BLaER1 (cell line): Measurements from ENCODE around the gene MMEL1.

Source experiments
- H3K27ac ChIP-seq: shearing (Covaris generic); formaldehyde crosslinking; 2 replicates; pipeline ENCODE4 v1.8.1; 2022
- H3K27me3 ChIP-seq: shearing (Covaris generic); formaldehyde crosslinking; 2 replicates; pipeline ENCODE4 v1.8.1; 2022
- H3K36me3 ChIP-seq: shearing (Covaris generic); formaldehyde crosslinking; 2 replicates; pipeline ENCODE4 v1.8.1; 2022
- H3K4me1 ChIP-seq: shearing (Covaris generic); formaldehyde crosslinking; 2 replicates; pipeline ENCODE4 v1.8.1; 2022
- H3K4me2 ChIP-seq: shearing (Covaris generic); formaldehyde crosslinking; 2 replicates; pipeline ENCODE4 v1.8.1; 2022
- H3K4me3 ChIP-seq: shearing (Covaris generic); formaldehyde crosslinking; 2 replicates; pipeline ENCODE4 v1.8.1; 2022
- H3K9ac ChIP-seq: shearing (Covaris generic); formaldehyde crosslinking; 2 replicates; pipeline ENCODE4 v1.8.1; 2022
- H3K9me3 ChIP-seq: shearing (Covaris generic); formaldehyde crosslinking; 2 replicates; pipeline ENCODE4 v1.8.1; 2022
- H4K20me1 ChIP-seq: shearing (Covaris generic); formaldehyde crosslinking; 2 replicates; pipeline ENCODE4 v1.8.1; 2022
- Cebpa-rat ChIP-seq: shearing (Covaris generic); IDR thresholded peaks from 2 replicates; pipeline ENCODE4 v1.8.1; 2022

The MMEL1 gene

DNA sequence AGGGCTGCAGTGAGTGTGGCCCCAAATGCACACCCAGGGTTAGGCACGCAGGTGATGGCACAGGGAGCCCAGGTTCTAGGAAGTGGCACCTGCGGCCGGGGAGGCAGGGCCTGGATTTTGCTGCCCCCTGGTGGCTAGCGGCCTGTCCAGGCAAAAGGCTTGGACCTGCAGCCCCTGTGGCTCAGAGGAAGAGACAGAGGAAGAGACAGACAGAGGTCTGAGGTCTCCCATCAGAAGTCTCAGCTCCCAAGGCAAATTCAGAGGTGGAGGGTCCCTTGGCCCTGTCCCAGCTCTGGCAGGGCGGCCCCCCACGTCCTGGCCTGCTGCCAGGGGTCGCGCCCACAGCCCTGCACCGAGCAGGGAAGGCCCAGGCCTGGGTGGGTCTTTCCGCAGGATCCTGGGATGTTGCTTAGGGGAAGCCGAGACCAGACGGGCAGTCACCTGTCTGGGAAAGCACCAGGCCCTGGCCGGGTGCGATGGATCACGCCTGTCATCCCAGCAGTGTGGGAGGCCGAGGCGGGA lies 84.7 kb downstream of the MMEL1 start:
- Histone ChIP-seq H3K9me3 (no peaks in the 10 kb centered on the region), H4K20me1 (no peaks in the 10 kb centered on the region), H3K4me2 (peak overlapping the region; percentile 88), H3K4me3 (peak overlapping the region; percentile 67), H3K27ac (peak overlapping the region; percentile 94), H3K27me3 (no peaks in the 10 kb centered on the region), H3K4me1 (peaks cover 95% of the 10 kb centered on the region), H3K9ac (peak overlapping the region; percentile 72), H3K36me3 (no peaks in the 10 kb centered on the region)
- TF ChIP-seq Cebpa-rat, result no peak

DNA sequence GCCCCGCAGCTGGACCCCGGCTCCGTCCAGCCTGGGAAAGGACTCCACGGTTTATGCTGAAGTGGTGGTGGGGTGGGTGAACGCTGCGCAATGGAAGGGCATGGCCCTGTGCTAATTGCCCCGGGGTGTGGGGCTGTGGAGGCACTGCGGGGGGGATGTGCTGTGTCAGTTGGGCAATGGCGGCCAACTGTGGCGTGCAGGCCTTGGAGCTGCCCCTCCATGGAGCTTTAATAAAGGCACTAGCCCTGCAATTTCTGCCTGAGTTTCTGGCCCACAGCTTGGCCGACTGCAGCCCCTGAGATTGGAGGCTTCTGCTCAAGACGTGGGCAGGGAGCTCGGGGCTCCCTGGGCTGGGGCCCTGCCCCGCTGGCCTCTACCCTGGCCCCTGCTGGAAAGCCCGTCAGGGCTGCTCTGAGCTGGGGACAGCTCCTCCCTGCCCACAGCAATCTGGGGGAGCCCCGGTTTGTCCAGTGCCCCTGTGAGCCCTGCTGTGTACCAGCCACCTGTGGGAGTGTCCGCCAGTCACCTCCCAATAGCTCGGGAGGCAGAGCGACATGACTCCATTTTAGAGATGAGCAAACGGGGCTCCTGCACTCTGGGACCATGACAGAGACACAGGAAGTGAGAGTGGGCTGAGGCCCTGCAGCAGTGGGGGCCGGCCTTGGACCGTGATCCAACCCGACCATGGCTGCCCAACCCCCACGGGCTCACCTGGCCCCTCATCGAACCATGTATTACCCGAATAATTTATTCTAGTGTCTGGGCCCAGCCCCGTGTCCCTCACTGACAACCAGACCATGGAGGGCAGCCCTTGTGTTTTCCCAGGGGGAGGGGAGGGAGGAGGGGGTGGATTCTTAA lies 85.4 kb downstream of the MMEL1 start:
- Histone ChIP-seq H3K9me3 (no peaks in the 10 kb centered on the region), H3K4me3 (peak overlapping the region; percentile 67), H4K20me1 (no peaks in the 10 kb centered on the region), H3K36me3 (no peaks in the 10 kb centered on the region), H3K4me2 (peak overlapping the region; percentile 88), H3K27me3 (no peaks in the 10 kb centered on the region), H3K9ac (peak overlapping the region; percentile 70), H3K27ac (peak overlapping the region; percentile 94), H3K4me1 (peaks cover 96% of the 10 kb centered on the region)
- no peak for TF ChIP-seq Cebpa-rat

DNA sequence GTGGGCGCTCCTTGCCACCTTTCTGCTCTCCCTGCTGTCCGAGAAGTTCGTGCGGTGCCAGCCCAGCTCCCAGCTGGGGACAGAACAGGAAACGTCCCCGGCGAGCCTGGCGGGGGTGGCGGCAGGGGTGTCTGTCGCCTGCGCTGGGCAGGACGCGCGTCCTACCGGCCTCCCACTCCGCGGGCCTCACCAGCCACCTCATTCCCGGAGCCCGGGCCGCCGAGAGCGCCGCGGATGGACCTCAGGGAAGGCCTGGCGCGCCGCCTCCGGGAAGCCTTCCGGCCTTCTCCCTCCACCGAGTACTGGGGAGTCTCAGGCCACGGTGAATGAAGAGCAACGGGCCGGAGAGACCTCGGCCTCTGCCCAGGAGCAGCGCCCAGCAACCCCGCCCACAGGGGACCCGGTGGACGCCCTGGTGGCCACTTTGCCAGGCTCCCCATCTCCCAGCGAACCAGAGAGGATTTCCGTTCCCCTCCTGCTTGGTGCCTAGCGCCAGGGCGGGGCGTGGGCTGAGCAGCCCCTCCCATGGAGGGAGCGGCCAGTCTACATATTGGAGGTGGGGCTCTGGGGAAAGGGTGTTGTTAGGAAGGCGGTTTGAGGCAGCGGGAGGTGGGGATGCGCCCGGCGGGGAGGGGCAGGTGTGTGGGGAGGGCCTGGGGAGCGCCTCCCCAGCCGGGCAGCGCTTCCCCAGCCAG lies 86.2 kb downstream of the MMEL1 start:
- H3K4me3 ChIP-seq, result peak overlapping the region; percentile 67
- H3K4me2 ChIP-seq, result peak overlapping the region; percentile 88
- no peaks in the 10 kb centered on the region for H4K20me1 ChIP-seq
- peak overlapping the region; percentile 94 for H3K27ac ChIP-seq
- H3K4me1 ChIP-seq, result peaks cover 96% of the 10 kb centered on the region
- no peaks in the 10 kb centered on the region for H3K27me3 ChIP-seq
- H3K9ac ChIP-seq, result peak overlapping the region; percentile 70
- H3K9me3 ChIP-seq, result no peaks in the 10 kb centered on the region
- no peak for TF ChIP-seq Cebpa-rat
- no peaks in the 10 kb centered on the region for H3K36me3 ChIP-seq

DNA sequence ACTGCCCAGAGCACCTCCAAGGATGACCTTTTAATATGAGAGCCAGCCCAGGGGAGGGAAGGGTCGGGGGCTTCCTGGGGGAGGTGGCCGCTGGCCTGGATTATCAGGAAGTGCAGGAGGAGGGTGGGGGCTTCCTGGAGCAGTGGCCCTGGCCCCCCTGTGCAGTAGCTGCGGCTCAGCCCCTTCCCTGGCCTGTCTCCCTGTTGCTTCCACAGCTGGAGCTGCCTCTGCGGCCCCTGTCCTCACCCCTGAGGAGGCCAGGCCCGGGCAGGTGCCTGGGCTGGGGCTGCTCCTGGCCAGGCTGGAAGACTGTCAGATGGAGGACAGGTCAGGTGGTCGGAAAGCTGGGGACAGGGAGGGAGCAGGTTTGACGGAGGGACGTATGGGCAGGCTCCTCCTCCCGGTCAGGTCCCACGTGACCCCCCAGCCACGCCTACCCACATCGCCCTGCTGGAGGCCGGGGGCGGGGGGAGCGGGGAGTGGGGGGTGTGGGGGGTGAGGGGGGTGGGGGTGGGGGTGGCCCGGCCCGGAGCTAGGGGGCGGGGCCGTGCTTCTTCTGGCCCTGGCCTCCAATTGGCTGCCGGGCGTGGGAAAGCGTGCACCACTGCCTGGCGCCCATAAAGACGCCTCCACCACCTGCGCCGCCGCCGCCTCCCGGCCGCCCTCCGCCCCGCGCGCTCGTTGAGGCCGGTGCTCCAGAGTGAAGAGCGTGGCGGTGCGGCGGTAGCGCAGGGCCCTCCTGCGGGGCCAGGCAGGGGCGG lies 86.9 kb downstream of the MMEL1 start:
- H3K9me3 ChIP-seq, result no peaks in the 10 kb centered on the region
- H3K27me3 ChIP-seq, result no peaks in the 10 kb centered on the region
- peak overlapping the region; percentile 94 for H3K27ac ChIP-seq
- H3K36me3 ChIP-seq, result no peaks in the 10 kb centered on the region
- H3K4me2 ChIP-seq, result peak overlapping the region; percentile 88
- peak overlapping the region; percentile 70; the same call in 1 of the 2 replicates for H3K9ac ChIP-seq
- peaks cover 96% of the 10 kb centered on the region for H3K4me1 ChIP-seq
- no peak for TF ChIP-seq Cebpa-rat
- H4K20me1 ChIP-seq, result no peaks in the 10 kb centered on the region
- peak overlapping the region; percentile 67 for H3K4me3 ChIP-seq

DNA sequence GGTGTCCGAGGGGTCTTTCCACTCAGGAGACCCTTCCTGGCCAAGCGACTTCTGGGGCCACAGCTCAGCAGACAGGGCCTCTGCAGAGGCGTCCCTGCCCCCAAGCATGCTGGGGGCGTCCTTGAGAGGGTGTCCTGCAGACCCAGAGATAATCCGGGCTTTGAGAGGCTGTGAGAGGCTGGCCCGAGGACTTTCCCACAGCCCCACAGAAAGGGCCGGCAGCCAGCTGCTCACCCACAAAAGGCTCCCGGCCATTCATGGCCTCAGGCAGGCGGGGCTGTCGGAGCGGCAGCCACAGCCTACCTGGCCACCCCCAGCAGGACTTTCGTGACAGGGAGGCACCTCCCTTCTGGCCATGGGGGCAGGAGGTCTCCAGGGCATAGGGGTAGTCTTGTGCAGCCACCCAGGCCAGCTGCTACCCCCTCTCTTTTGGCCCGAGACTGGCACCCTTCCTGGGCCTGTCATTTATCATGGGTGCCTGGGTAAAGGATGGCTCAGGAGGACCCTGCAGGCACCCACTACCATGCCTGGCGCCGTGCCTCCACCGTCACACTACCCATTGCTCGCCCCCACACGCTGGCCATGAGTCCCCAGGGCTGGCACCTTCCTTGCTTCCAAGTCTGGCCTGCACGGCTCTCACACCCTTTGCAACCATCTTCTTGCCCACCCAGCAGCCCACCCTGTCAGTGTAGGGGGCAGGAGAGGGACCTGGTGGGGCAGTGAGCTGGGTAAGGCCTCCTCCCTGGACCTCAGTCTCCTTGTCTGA lies 87.8 kb downstream of the MMEL1 start:
- Histone ChIP-seq H3K27ac (peak overlapping the region; percentile 66), H3K9me3 (no peaks in the 10 kb centered on the region), H3K27me3 (peaks cover 4% of the 10 kb centered on the region; the same call in 1 of the 2 replicates), H3K4me2 (peak overlapping the region; percentile 86), H3K9ac (no peak overlapping the region), H4K20me1 (no peaks in the 10 kb centered on the region), H3K4me3 (no peak overlapping the region), H3K4me1 (peaks cover 93% of the 10 kb centered on the region), H3K36me3 (no peaks in the 10 kb centered on the region)
- TF ChIP-seq Cebpa-rat, result no peak

DNA sequence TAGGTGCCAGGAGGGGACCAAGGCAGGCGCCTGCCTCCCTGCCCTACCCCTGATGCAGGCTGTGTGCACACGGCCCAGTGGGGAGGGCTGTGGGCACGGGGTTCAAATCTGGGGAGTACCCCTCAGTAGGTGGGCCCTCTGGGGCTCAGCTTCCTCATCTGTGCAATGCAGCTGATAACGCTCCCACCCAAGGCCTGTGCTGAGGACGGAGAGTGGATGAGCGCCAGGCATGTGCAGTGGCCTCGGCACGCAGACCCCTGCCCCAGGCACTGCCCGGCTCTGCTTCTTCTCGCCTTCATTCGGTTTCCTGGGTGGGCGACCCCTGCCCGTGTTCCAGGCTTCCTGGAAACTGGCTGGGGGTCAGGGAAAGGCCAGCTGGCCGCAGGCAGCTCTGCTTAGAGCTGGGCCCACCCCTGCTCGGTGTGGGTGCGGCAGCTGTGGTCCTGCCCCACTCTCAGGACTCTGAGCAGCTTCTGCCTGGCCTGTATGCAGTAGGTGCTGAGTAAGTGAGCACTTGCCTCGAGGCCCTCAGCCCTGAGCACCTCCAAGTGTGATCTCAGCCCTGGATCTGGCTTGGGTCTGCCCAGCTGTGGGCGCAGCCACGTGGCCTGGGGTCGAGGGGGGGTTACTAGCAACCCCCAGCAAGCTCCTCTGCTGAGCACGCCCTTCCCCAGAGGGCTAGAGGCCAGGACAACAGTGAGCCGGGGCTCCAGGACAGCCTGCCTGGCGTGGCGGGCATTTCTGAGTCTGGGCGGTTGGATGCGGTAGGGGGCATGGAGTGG lies 88.5 kb downstream of the MMEL1 start:
- Histone ChIP-seq H3K4me2 (peak overlapping the region; percentile 86), H3K9ac (0 out of 2 replicates have a peak overlapping the region, but pooled peaks have one; percentile 45), H3K27me3 (peaks cover 4% of the 10 kb centered on the region; the same call in 1 of the 2 replicates), H4K20me1 (no peaks in the 10 kb centered on the region), H3K4me1 (peaks cover 91% of the 10 kb centered on the region), H3K4me3 (no peak overlapping the region), H3K27ac (peak overlapping the region; percentile 66), H3K36me3 (no peaks in the 10 kb centered on the region), H3K9me3 (no peaks in the 10 kb centered on the region)
- TF ChIP-seq Cebpa-rat, result no peak

DNA sequence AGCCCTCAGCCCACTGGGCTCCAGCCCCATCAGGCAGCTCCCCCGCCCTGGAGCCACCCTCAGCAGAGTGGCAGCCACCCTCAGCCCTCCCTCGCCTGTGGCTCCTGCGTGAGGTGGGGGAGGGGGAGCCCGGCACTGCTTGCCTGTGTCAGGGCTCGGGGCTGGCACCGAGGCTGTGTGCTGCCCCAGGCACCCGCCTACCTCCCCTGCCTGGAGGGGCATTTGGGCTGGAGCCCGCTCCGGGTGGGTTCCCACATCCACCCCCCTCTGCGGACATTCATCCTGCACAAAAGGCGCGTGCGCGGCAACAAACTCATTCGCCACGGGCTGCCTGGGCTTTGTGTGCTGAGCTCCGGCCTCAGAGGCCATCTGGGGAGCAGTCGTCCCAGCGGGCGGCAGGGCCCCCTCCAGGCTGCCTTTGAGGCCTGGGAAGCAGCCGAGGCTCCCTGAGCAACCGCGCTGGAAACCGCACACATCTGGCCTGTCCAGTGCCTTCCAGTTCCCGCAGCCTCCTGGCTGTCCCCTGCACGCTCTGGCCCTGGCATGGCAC lies 89.2 kb downstream of the MMEL1 start:
- H3K4me2 ChIP-seq, result peak overlapping the region; percentile 86
- peak overlapping the region; percentile 45; the same call in 1 of the 2 replicates for H3K9ac ChIP-seq

DNA sequence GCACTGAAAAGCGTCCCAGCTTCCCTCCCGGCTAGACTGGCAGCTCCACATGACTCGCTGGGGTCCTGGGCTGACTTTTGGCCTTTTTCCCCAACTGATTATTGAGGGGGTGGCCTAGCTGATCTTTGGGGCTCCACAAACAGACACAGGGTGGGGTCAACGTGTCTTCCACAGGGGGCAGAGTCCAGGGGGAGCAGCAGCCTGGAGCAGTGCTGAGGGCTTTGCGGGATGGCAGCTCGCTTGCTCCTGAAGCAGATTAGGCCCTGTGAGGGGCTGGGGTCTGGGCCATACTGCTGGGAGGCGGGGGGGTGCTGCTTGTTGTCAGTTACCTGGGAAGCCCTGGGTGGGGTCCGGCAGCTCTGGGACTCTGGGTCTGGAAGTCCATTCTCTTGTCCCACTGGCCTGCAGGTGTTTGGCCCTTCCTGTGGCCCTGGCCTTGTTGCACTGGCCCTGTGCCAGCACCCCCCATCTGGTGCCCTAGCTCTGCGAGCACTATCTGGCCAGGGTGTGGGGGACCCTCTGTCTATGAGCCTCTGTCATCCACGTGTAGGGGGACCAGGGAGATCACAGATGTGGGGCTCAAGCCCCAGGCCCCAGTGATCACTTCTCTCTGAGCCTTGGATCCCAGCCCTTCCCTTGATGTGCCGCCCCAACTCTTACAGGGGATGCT lies 90.4 kb downstream of the MMEL1 start:
- H4K20me1 ChIP-seq, result no peaks in the 10 kb centered on the region
- H3K9me3 ChIP-seq, result no peaks in the 10 kb centered on the region
- H3K9ac ChIP-seq, result no peak overlapping the region
- peak overlapping the region; percentile 86 for H3K4me2 ChIP-seq
- peaks cover 4% of the 10 kb centered on the region; the same call in 1 of the 2 replicates for H3K27me3 ChIP-seq
- no peak overlapping the region for H3K27ac ChIP-seq
- no peak overlapping the region for H3K4me3 ChIP-seq
- H3K36me3 ChIP-seq, result no peaks in the 10 kb centered on the region
- TF ChIP-seq Cebpa-rat, result no peak
- peaks cover 74% of the 10 kb centered on the region for H3K4me1 ChIP-seq

More for the DNA sequence above, 89.2 kb downstream of the MMEL1 start:
- Histone ChIP-seq H3K4me3 (no peak overlapping the region), H3K27me3 (peaks cover 4% of the 10 kb centered on the region; the same call in 1 of the 2 replicates), H3K9me3 (no peaks in the 10 kb centered on the region), H3K4me1 (peaks cover 86% of the 10 kb centered on the region), H3K27ac (peak overlapping the region; percentile 66), H3K36me3 (no peaks in the 10 kb centered on the region), H4K20me1 (no peaks in the 10 kb centered on the region)
- no peak for TF ChIP-seq Cebpa-rat
